NCI-H1417 (cell line): ENCODE data around the gene NRXN2.

Experiments used
- DNase-seq, 3 experiments: peaks; one replicate each; lab custom pipeline; 2025; lab: John Stamatoyannopoulos, UW

The NRXN2 gene

GRCh38 chr11:64652586-64653387 lies 70.2 kb downstream of the NRXN2 start:
- DNase-seq, result peak; percentile 63 to 90 (median 79)

GRCh38 chr11:64650923-64651523 lies 72.0 kb downstream of the NRXN2 start:
- peak in 1 of 3 experiments; percentile 9 for DNase-seq

- peak in 1 of 3 experiments; percentile 35 for DNase-seq
Observed at GRCh38 chr11:64649291-64649697, 73.7 kb downstream of the NRXN2 start.

- DNase-seq, result no peak
Observed at GRCh38 chr11:64648551-64648950, 74.4 kb downstream of the NRXN2 start.

GRCh38 chr11:64647019-64647779 lies 75.8 kb downstream of the NRXN2 start:
- no peak for DNase-seq

- DNase-seq, result peak in 2 of 3 experiments; percentile 13 to 47
Observed at GRCh38 chr11:64644647-64645275, 78.2 kb downstream of the NRXN2 start.

- DNase-seq, result peak in 2 of 3 experiments; percentile 80
Observed at GRCh38 chr11:64643920-64644646, 78.9 kb downstream of the NRXN2 start.

- DNase-seq, result peak in 2 of 3 experiments; percentile 82 to 83
Observed at GRCh38 chr11:64643256-64643881, 79.6 kb downstream of the NRXN2 start.

- DNase-seq, result peak in 2 of 3 experiments; percentile 64 to 78
Observed at GRCh38 chr11:64642871-64643255, 80.1 kb downstream of the NRXN2 start.

- peak in 2 of 3 experiments; percentile 45 to 48 for DNase-seq
Observed at GRCh38 chr11:64642418-64642735, 80.6 kb downstream of the NRXN2 start.

GRCh38 chr11:64641596-64642417 lies 81.2 kb downstream of the NRXN2 start:
- DNase-seq, result peak in 1 of 3 experiments; percentile 48

- DNase-seq, result no peak
Observed at GRCh38 chr11:64639885-64640284, 83.1 kb downstream of the NRXN2 start.

GRCh38 chr11:64638829-64639228 lies 84.2 kb downstream of the NRXN2 start:
- DNase-seq, result no peak

- DNase-seq, result peak in 2 of 3 experiments; percentile 87
Observed at GRCh38 chr11:64638018-64638665, 84.9 kb downstream of the NRXN2 start.

GRCh38 chr11:64637334-64638017 lies 85.5 kb downstream of the NRXN2 start:
- no peak for DNase-seq

GRCh38 chr11:64633555-64634159 lies 89.3 kb downstream of the NRXN2 start:
- DNase-seq, result no peak

- DNase-seq, result no peak
Observed at GRCh38 chr11:64632654-64633053, 90.3 kb downstream of the NRXN2 start.

GRCh38 chr11:64632237-64632636 lies 90.8 kb downstream of the NRXN2 start:
- no peak for DNase-seq

- no peak for DNase-seq
Observed at GRCh38 chr11:64631675-64632074, 91.3 kb downstream of the NRXN2 start.
